Spinal cord (tissue), 10 donors: ENCODE data around the gene SLC37A3. TPM values are rescaled to one million over a fixed set of nuclear protein-coding genes. Genes with fewer than 3 reads are reported as not detected.
"Not testable (repeated sequence)": the region's sequence is repeated elsewhere in the genome, so short reads cannot be mapped to it uniquely, and the experiment has no call there.

Experiments
- DNase-seq, 6 donors: peaks; one replicate each; pipeline versions ENCODE4 v3.0.0 to v3.0.0-alpha.2; 2013 to 2015; ENCODE audit warnings: low spot score in 6 of 6, low read depth in 4 of 6
- H3K27ac ChIP-seq: one replicate; pipeline ENCODE4 v1.5.1; 2013; ENCODE audit warnings: low read depth, low read length, control low read depth
- H3K27me3 ChIP-seq: one replicate; pipeline ENCODE4 v1.6.1; 2013; ENCODE audit warnings: low read length; ENCODE audit not compliant: control insufficient read depth, insufficient read depth
- H3K36me3 ChIP-seq: one replicate; pipeline ENCODE4 v1.6.1; 2013; ENCODE audit warnings: low read length; ENCODE audit not compliant: control insufficient read depth, insufficient read depth
- H3K4me1 ChIP-seq: one replicate; pipeline ENCODE4 v1.6.1; 2013; ENCODE audit warnings: low read length; ENCODE audit not compliant: control insufficient read depth, insufficient read depth
- H3K4me3 ChIP-seq: one replicate; pipeline ENCODE4 v1.5.1; 2013; ENCODE audit warnings: low read depth, low read length, control low read depth
- H3K9me3 ChIP-seq: one replicate; pipeline ENCODE4 v1.6.1; 2013; ENCODE audit warnings: low read length; ENCODE audit not compliant: control insufficient read depth, insufficient read depth
- WGBS: methylation state at CpG from one replicate; pipeline ENCODE4 v1.1.5; 2013; ENCODE audit warnings: missing lambda C conversion rate; ENCODE audit not compliant: insufficient coverage; 5-methylcytosine and 5-hydroxymethylcytosine counted together
- polyA plus RNA-seq, 2 donors: library from polyadenylated mRNA; unstranded; fragments of 120-200 nt; gene quantifications; one replicate each; pipeline ENCODE4 v1.2.1, GENCODE V29; 2013; ENCODE audit not compliant: insufficient read length in 2 of 2
- total RNA-seq, 2 donors: library from RNA; depleted of rRNA in 1 of 2; stranded (reverse); fragments of 120-200 nt in 1 of 2; fragments of >200 nt in 1 of 2; gene quantifications; one replicate each; pipeline versions ENCODE4 v1.2.3 to v1.2.4, GENCODE V29; 2013 to 2014
- donor health status: healthy.

The SLC37A3 gene
- total and polyA plus RNA-seq, 4 donors, result 43.7 to 75.9 (median 51.2) TPM

GRCh38 chr7:140426130-140426529, 27.8 kb upstream of the SLC37A3 start:
- no peaks in the 10 kb centered on the region for H3K9me3 ChIP-seq
- H3K27ac ChIP-seq, result no peak overlapping the region
- H3K36me3 ChIP-seq, result no peaks in the 10 kb centered on the region
- no peaks in the 10 kb centered on the region for H3K4me1 ChIP-seq
- no peak for DNase-seq
- 98% methylated on average over 5 of the region's 6 CpGs for WGBS
- no peak overlapping the region for H3K4me3 ChIP-seq
- no peaks in the 10 kb centered on the region for H3K27me3 ChIP-seq

GRCh38 chr7:140425718-140426117, 27.4 kb upstream of the SLC37A3 start:
- Histone ChIP-seq H3K9me3 (no peaks in the 10 kb centered on the region), H3K4me1 (no peaks in the 10 kb centered on the region), H3K4me3 (no peak overlapping the region), H3K36me3 (no peaks in the 10 kb centered on the region), H3K27ac (no peak overlapping the region), H3K27me3 (no peaks in the 10 kb centered on the region)
- 95% methylated on average over 12 of the region's 12 CpGs for WGBS
- DNase-seq, result no peak

- no peaks in the 10 kb centered on the region for H3K9me3 ChIP-seq
- H3K27ac ChIP-seq, result no peak overlapping the region
- H3K36me3 ChIP-seq, result no peaks in the 10 kb centered on the region
- no peaks in the 10 kb centered on the region for H3K4me1 ChIP-seq
- H3K4me3 ChIP-seq, result no peak overlapping the region
- no peaks in the 10 kb centered on the region for H3K27me3 ChIP-seq
- DNase-seq, result no peak
- no CpG with 5 or more reads among the region's 3 CpGs for WGBS
These were observed 25.2 kb upstream of the SLC37A3 start for GRCh38 chr7:140423501-140423900.

GRCh38 chr7:140421521-140421920, 23.2 kb upstream of the SLC37A3 start:
- Histone ChIP-seq H3K27ac (no peak overlapping the region), H3K9me3 (no peaks in the 10 kb centered on the region), H3K4me3 (no peak overlapping the region), H3K27me3 (no peaks in the 10 kb centered on the region), H3K36me3 (no peaks in the 10 kb centered on the region), H3K4me1 (no peaks in the 10 kb centered on the region)
- WGBS, result no CpG with 5 or more reads among the region's 2 CpGs
- DNase-seq, result no peak

DNA sequence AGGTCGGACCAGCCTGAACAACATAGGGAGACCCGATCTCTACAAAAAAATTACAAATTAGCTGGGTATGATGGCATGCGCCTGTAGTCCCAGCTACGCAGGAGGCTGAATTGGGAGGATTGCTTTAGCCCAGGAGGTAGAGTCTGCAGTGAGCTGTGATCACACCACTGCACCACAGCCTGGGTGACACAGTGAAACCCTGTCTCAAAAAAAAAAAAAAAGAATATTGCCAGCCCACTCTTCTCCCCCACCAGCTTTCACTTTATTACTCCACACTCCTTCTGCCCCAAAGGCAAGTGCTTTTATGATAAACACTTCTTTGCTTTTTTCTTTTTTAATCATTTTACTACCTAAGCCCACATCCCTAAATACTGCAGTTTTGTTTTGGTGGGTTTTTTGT, 20.3 kb upstream of the SLC37A3 start:
- Histone ChIP-seq H3K4me1 (no peaks in the 10 kb centered on the region), H3K4me3 (no peak overlapping the region), H3K27me3 (no peaks in the 10 kb centered on the region), H3K27ac (no peak overlapping the region), H3K36me3 (no peaks in the 10 kb centered on the region), H3K9me3 (no peaks in the 10 kb centered on the region)
- no peak for DNase-seq
- WGBS, result 92% methylated on average over 3 of the region's 4 CpGs

DNA sequence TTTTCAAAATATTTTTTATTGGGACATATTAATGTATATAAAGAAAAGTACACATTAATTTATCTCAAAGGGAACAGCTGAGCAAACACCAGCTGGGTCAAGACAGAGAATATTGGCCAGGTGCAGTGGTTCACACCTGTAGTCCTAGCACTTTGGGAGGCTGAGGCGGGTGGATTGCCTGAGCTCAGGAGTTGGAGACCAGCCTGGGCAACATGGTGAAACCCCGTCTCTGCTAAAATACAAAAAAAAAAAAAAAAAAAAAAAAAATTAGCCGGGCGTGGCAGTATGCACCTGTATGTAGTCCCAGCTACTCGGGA, 19.8 kb upstream of the SLC37A3 start:
- H3K9me3 ChIP-seq, DNase-seq, H3K27me3 ChIP-seq, H3K27ac ChIP-seq, H3K36me3 ChIP-seq, H3K4me1 ChIP-seq, H3K4me3 ChIP-seq: not testable (repeated sequence)
- 76% methylated on average over 2 of the region's 5 CpGs for WGBS

DNA sequence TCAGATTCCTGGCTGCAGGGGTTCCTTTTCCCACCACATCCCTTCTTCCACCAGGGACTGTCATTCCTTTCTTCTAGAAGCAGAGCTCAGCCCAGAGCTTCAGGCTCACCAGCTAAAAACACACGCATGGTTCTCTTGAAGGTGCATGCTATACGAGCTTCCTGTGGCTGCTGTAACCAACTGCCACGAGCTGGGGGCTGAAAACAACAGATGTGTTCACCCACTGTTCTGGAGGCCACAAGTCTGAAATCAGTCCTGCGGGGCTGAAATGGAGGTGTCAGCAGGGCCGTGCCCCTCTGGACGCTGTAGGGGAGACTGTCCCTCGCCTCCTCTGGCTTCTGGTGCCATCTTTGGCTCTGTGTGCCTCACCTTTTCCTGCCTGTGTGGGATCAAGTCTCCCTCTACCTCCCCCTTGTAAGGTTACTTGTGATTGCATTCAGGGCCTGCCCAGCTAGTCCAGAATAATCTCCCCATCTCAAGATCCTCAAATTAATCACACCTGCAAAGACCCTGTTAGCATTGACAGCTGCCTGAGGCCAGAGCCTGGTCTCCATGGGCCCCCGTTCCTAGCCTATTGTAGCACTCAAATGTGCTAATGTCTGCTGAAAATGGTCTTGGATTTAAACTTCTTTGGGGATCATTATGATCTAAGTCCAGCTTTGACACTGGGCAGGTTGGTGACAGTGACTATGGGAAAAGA, 19.3 kb upstream of the SLC37A3 start:
- Histone ChIP-seq H3K9me3 (no peaks in the 10 kb centered on the region), H3K36me3 (no peaks in the 10 kb centered on the region), H3K4me3 (no peak overlapping the region), H3K27ac (no peak overlapping the region), H3K27me3 (no peaks in the 10 kb centered on the region), H3K4me1 (no peaks in the 10 kb centered on the region)
- DNase-seq, result no peak
- 69% methylated on average over 8 of the region's 8 CpGs for WGBS

- Histone ChIP-seq H3K36me3 (no peaks in the 10 kb centered on the region), H3K27me3 (no peaks in the 10 kb centered on the region), H3K27ac (no peak overlapping the region), H3K4me3 (no peak overlapping the region), H3K4me1 (no peaks in the 10 kb centered on the region), H3K9me3 (no peaks in the 10 kb centered on the region)
- no peak for DNase-seq
- 86% methylated on average over 4 of the region's 8 CpGs for WGBS
These were observed 18.2 kb upstream of the SLC37A3 start for GRCh38 chr7:140416560-140416959.

DNA sequence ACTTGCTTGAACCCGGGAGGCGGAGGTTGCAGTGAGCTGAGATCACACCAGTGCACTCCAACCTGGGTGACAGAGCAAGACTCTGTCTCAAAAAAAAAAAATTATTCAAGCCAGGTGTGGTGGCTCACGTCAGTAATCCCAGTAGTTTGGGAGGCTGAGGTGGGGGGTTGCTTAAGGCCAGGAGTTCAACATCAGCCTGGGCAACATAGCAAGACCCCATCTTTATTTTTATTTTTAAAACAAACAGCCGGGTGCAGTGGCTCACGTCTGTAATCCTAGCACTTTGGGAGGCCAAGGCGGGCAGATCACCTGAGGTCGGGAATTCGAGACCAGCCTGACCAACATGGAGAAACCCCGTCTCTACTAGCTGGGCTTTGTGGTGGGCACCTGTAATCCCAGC, 17.5 kb upstream of the SLC37A3 start:
- WGBS, result 93% methylated on average over 7 of the region's 9 CpGs
- not testable (repeated sequence) for DNase-seq, H3K27me3 ChIP-seq, H3K36me3 ChIP-seq, H3K27ac ChIP-seq, H3K4me3 ChIP-seq, H3K4me1 ChIP-seq, H3K9me3 ChIP-seq

DNA sequence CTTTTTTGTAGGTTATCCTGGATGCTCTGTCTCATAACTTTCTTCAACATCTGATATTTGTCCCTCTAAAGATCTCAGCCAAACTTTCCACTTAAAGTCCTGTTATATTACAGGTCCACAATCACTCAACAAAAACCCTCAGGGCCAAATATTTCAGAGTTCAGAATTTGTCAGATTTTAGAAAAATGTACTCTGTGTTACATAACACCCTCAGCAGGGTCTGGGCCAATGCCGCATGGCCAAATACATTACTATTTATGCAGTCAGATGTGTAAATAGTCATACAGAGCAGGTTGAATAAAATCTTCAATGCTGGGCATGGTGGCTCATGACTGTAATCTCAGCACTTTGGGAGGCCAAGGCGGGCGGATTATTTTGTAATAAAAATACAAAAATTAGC, 17.0 kb upstream of the SLC37A3 start:
- H3K27ac ChIP-seq, result no peak overlapping the region
- H3K4me1 ChIP-seq, result no peaks in the 10 kb centered on the region
- no peak for DNase-seq
- H3K36me3 ChIP-seq, result no peaks in the 10 kb centered on the region
- H3K27me3 ChIP-seq, result no peaks in the 10 kb centered on the region
- WGBS, result 100% methylated on average over 1 of the region's 3 CpGs
- no peaks in the 10 kb centered on the region for H3K9me3 ChIP-seq
- H3K4me3 ChIP-seq, result no peak overlapping the region
